CD4-positive, alpha-beta T cell treated with Interleukin-6 for 4 hours (primary cell): ENCODE results near the gene CYP2C9.
"Not testable (repeated sequence)": the region's sequence is repeated elsewhere in the genome, so short reads cannot be mapped to it uniquely, and the experiment has no call there.

Experiments used
- DNase-seq: peaks from one replicate; pipeline ENCODE4 v3.0.0-alpha.2; 2020; ENCODE audit warnings: mixed read lengths

Gene CYP2C9

GRCh38 chr10:94938383-94938782 is at the start of gene CYP2C9:
Gene CYP2C9, plus strand, starts transcription at chr10:94938658. Its CDS starts 25 bp downstream, at chr10:94938683.
- DNase-seq, result no peak

GRCh38 chr10:94889123-94889522 is 49.3 kb upstream of the CYP2C9 start:
- DNase-seq, result no peak

- DNase-seq, result no peak
These were observed 48.0 kb upstream of the CYP2C9 start for GRCh38 chr10:94890264-94891022.

GRCh38 chr10:94898414-94898813 is 40.0 kb upstream of the CYP2C9 start:
- DNase-seq, result not testable (repeated sequence)

- DNase-seq, result no peak
These were observed 36.4 kb upstream of the CYP2C9 start for GRCh38 chr10:94902080-94902479.

- no peak for DNase-seq
These were observed 35.9 kb upstream of the CYP2C9 start for GRCh38 chr10:94902570-94902969.

- not testable (repeated sequence) for DNase-seq
These were observed 33.8 kb upstream of the CYP2C9 start for GRCh38 chr10:94904506-94905148.

GRCh38 chr10:94916423-94916822 is 22.0 kb upstream of the CYP2C9 start:
- DNase-seq, result no peak

GRCh38 chr10:94936721-94937120 is 1.7 kb upstream of the CYP2C9 start:
- DNase-seq, result no peak

- not testable (repeated sequence) for DNase-seq
These were observed 5.1 kb downstream of the CYP2C9 start for GRCh38 chr10:94943432-94944103.

GRCh38 chr10:94946181-94946580 is 7.7 kb downstream of the CYP2C9 start:
- not testable (repeated sequence) for DNase-seq

GRCh38 chr10:94963901-94964300 is 25.4 kb downstream of the CYP2C9 start:
- no peak for DNase-seq

- no peak for DNase-seq
These were observed 45.1 kb downstream of the CYP2C9 start for GRCh38 chr10:94983555-94983954.

- DNase-seq, result no peak
These were observed 50.7 kb downstream of the CYP2C9 start for GRCh38 chr10:94989192-94989591.

GRCh38 chr10:94991243-94991888 is 52.9 kb downstream of the CYP2C9 start:
- DNase-seq, result no peak

GRCh38 chr10:94992811-94993210 is 54.4 kb downstream of the CYP2C9 start:
- DNase-seq, result no peak

- DNase-seq, result no peak
These were observed 59.3 kb downstream of the CYP2C9 start for GRCh38 chr10:94997741-94998174.

GRCh38 chr10:95026461-95026860 is 88.0 kb downstream of the CYP2C9 start:
- DNase-seq, result no peak

GRCh38 chr10:95031656-95032055 is 93.2 kb downstream of the CYP2C9 start:
- DNase-seq, result no peak

GRCh38 chr10:95034401-95034800 is 95.9 kb downstream of the CYP2C9 start:
- DNase-seq, result no peak

GRCh38 chr10:95035332-95036295 is 97.2 kb downstream of the CYP2C9 start:
- DNase-seq, result no peak

- DNase-seq, result no peak
These were observed 100.8 kb downstream of the CYP2C9 start for GRCh38 chr10:95039281-95039680.
